GM19035 (cell line): ENCODE data around the gene CCL25.

Experiments
- ATAC-seq: cut with Tn5 transposase; IDR thresholded peaks from one replicate; pipeline ENCODE4 v1.9.1; 2021; ENCODE audit not compliant: unreplicated experiment

Gene CCL25

GRCh38 chr19:8044018-8044417, 8.5 kb upstream of the CCL25 start:
- no peak for ATAC-seq

GRCh38 chr19:8045872-8046568, 6.5 kb upstream of the CCL25 start:
- ATAC-seq = no peak

DNA sequence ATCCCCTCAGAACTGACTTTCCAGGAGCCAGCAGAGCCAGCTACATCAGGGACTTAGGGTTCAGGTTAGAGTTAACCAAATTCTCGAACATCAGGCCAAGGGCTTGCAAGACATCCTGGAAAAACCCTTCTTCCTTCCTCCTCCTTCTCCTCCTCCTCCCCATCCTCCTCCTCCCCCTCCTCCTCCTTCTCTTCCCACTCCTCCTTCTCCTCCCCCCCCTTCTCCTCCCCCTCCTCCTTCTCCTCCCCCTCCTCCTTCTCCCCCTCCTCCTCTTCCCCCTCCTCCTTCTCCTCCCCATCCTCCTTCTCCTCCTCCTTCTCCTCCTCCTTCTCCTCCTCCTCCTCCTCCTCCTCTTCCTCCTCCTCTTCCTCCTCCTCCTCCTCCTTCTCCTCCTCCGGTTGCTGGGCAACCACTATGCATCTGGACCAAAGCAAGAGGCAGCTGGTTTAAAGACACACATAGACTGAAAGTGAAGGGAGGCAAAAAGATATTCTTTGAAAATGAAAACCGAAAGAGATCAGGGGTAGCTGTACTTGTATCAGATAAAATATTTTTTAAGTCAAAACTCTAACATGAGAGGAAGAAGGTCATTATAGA, 5.9 kb upstream of the CCL25 start:
- ATAC-seq = no peak

- peak; percentile 72 for ATAC-seq
These were observed 2.1 kb upstream of the CCL25 start for GRCh38 chr19:8050274-8051096.

GRCh38 chr19:8054169-8054568, 1.6 kb downstream of the CCL25 start:
- no peak for ATAC-seq

DNA sequence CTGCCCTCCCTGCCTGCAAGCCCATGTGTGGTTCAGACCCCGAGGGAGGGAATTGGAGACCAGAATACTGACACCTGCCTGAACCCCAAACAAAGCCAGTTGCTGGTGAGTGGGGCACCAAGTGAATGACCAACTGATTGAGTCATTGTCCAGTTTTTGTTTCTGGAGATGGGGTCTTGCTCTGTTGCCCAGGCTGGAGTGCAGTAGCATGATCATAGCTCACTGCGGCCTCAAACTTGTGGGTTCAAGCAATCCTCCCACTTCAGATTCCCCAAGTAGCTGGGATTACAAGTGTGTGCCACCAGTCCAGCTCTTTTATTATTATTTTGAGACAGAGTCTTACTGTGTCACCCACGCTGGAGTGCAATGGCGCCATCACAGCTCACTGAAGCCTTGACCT, 4.0 kb downstream of the CCL25 start:
- no peak for ATAC-seq

DNA sequence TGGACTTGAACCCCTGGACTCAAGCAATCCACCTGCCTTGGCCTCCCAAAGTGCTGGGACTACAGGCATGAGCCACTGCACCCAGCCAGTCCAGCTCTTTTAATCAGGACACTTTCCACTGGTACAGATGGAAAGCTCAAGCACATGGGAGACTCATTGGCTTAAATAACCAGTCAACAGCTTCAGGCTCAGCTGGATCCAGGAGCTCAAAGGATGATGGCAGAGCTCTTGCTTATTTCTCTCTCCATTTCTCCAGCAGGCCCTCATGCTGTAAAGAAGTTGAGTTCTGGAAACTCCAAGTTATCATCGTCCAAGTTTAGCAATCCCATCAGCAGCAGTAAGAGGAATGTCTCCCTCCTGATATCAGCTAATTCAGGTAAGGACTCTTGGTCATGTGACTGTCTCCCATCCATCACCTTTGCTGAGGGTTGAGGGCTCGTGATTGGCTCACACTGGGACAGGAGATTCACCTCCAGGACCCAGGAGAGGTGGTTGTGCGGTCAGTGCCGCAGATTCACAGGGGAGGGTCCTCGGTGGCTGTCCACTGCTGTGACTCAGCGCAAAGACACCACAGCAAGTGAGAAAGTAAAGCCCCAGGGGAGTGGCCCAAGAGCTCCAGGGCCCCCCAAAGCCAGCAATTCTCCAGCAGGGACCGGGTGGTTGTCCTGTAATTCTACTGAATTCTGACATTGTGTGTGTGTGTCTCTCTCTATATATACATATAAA, 5.1 kb downstream of the CCL25 start:
- no peak for ATAC-seq

- no peak for ATAC-seq
These were observed 12.6 kb downstream of the CCL25 start for GRCh38 chr19:8064911-8065874.

DNA sequence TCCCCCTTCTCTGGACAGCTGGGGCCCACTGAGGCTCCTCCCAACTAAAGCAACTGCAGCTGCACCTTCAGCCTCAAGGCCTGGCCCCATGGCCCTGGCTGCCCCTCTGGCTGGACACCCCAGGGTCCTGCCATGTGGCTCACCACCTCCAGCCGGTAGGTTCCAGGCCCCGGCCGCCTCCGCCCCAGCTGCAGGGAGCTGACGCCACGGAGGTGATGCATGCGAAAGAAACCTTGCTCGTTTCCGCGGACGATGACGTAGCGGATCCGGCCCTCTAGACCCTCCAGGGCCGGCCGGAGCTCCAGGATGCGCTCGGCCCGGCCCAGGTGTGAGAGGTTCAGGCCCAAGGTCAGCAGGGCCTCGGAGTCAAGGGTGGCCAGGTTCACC, 13.3 kb downstream of the CCL25 start:
- no peak for ATAC-seq

GRCh38 chr19:8069096-8069973, 16.8 kb downstream of the CCL25 start:
- no peak for ATAC-seq

DNA sequence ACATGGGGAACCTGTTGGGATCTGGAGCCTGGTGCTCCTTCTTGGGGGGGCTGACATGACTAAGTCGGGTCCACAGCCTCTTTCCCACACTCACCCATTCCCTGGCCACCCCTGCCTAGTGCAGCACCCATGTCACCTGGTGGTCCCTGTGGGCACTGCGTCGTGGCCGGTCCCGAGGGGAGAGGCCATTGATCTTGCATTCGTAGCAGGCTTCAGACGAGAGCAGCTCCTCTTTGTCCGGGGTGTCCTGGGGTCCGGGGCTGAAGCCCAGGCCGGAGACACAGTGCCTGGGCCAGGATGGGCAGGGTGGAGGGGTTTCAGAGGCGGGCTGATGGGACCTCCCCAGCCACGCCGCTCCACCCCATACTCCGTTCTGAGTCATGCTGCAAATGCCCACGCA, 19.4 kb downstream of the CCL25 start:
- no peak for ATAC-seq

- no peak for ATAC-seq
These were observed 21.9 kb downstream of the CCL25 start for GRCh38 chr19:8074501-8074900.

- no peak for ATAC-seq
These were observed 22.9 kb downstream of the CCL25 start for GRCh38 chr19:8075158-8076074.

GRCh38 chr19:8079988-8080387, 27.4 kb downstream of the CCL25 start:
- no peak for ATAC-seq

GRCh38 chr19:8080832-8081231, 28.3 kb downstream of the CCL25 start:
- ATAC-seq = no peak

DNA sequence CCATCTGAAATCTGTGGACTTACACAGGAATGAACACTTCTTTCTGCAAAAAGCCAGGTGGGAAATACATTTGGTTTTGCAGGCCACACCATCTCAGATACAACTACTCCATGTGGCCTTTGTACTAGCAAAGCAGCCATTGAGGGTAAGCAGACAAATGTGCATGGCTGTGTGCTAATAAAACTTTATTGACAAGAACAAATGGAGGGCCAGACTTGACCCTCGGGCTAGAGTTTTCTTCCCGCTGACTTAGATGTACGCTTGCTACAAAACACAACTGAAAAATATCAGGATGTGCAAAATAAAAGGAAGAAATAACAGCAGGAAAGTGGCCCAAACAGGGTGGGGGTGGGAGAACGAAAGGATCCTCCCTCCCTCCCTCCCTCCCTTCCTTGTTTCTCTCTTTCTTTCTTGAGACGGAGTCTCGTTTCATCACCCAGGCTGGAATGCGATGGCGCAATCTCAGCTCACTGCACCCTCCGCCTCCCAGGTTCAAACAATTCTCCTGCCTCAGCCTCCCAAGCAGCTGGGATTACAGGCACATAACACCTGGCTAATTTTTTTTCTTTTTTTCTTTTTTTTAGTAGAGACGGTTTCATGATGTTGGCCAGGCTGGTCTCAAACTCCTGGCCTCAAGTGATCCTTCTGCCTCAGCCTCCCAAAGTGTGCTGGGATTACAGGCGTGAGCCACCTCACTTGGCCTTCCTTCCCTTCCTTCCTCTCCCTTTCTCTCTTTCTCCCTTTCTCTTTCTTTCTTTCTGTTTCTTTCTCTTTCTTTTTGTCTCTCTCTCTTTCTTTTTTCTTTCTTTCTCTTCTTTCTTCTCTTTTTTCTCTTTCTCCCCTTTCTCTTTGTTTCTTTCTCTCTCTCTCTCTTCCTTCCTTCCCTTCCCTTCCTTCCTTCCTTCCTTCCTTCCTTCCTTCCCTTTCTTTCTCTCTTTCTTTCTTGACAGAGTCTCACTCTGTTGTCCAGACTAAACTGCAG, 29.3 kb downstream of the CCL25 start:
- ATAC-seq = no peak

GRCh38 chr19:8083141-8083540, 30.6 kb downstream of the CCL25 start:
- ATAC-seq = no peak
